Stomach (tissue), 9 donors: ENCODE measurements around the gene PKD1L1. TPM values are rescaled to one million over a fixed set of nuclear protein-coding genes. Genes with fewer than 3 reads are reported as not detected.

Source experiments
- DNase-seq, 2 donors: peaks; one replicate each; pipeline versions ENCODE4 v3.0.0 to v3.0.0-alpha.2; 2013 to 2019
- H3K27ac ChIP-seq, 5 donors: fragments of 200-600 bp in 4 of 5; sonication (generic) in 4 of 5; one replicate each; pipeline ENCODE4 v1.5.1; 2013 to 2019; ENCODE audit warnings: mild to moderate bottlenecking in 1 of 5, moderate library complexity in 1 of 5
- H3K27me3 ChIP-seq, 3 donors: fragments of 200-600 bp; sonication (generic); one replicate each; pipeline ENCODE4 v1.5.1; 2017 to 2019; ENCODE audit warnings: mixed run types in 1 of 3
- H3K36me3 ChIP-seq, 4 donors: fragments of 200-600 bp; sonication (generic); 1 replicate in 3 of 4; 2 replicates in 1 of 4; pipeline ENCODE4 v1.5.1; 2016 to 2019
- H3K4me1 ChIP-seq, 4 donors: fragments of 200-600 bp; sonication (generic); one replicate each; pipeline ENCODE4 v1.5.1; 2016 to 2019
- H3K4me3 ChIP-seq, 4 donors: fragments of 200-600 bp; sonication (generic) in 3 of 4; one replicate each; pipeline ENCODE4 v1.5.1; 2016 to 2019; ENCODE audit warnings: mild to moderate bottlenecking in 1 of 4
- H3K9me3 ChIP-seq, 4 donors: fragments of 200-600 bp; sonication (generic); one replicate each; pipeline ENCODE4 v1.5.1; 2016 to 2019
- CTCF ChIP-seq, 7 experiments: fragments of 450-650 bp in 4 of 7; fragments of 200-600 bp in 3 of 7; sonication (generic) in 3 of 7; IDR thresholded peaks; one replicate each; pipeline ENCODE4 v1.5.1; 2016 to 2019; ENCODE audit warnings: antibody characterized with exemption in 7 of 7, control low read depth in 2 of 7, mild to moderate bottlenecking in 1 of 7
- EP300 ChIP-seq: sonication (generic); formaldehyde crosslinking; IDR thresholded peaks from one replicate; pipeline ENCODE4 v1.6.1; 2017; ENCODE audit warnings: antibody characterized with exemption
- POLR2A ChIP-seq, 4 donors: fragments of 450-650 bp; IDR thresholded peaks; one replicate each; pipeline ENCODE4 v1.6.1; 2016; ENCODE audit warnings: antibody characterized with exemption in 4 of 4, control low read depth in 2 of 4, mild to moderate bottlenecking in 1 of 4, moderate library complexity in 1 of 4
- POLR2AphosphoS5 ChIP-seq, 3 donors: sonication (generic); formaldehyde crosslinking; IDR thresholded peaks; one replicate each; pipeline ENCODE4 v1.6.1; 2016; ENCODE audit warnings: antibody characterized with exemption in 3 of 3
- WGBS, 5 donors: extraction: QIAGEN DNeasy Blood & Tissue Kit in 3 of 5; methylation state at CpG; one replicate each; pipeline versions ENCODE4 v1.1.5 to v1.1.7; 2013 to 2018; 5-methylcytosine and 5-hydroxymethylcytosine counted together
- intact Hi-C: fragments of 100-400 bp; cut with DNase I; formaldehyde crosslinking; loops from one replicate; pipeline ENCODE4 v1.15.1; 2023; ENCODE audit warnings: low total_unique reads
- polyA plus RNA-seq, 3 donors: library from polyadenylated mRNA; stranded (reverse); fragments of 200-250 nt; gene quantifications; one replicate each; pipeline ENCODE4 v1.2.3, GENCODE V29; 2013
- total RNA-seq, 5 donors: library from RNA; depleted of rRNA; stranded (reverse); fragments of >200 nt; gene quantifications; one replicate each; pipeline versions ENCODE4 v1.1.0 to v1.2.3, GENCODE V29; 2014 to 2016
- donor health status: healthy with polysubstance abuse.
- donor health status: Bipolar disorder and iron deficiency.
- donor health status: healthy.

Gene PKD1L1
- total and polyA plus RNA-seq, 8 donors: under 0.01 to 1.2 (median 0.10) TPM; not detected in 2

- DNase-seq: no peak
- H3K4me1 ChIP-seq: peaks cover 0 to 36% (median 17%) of the 10 kb centered on the region in 4 donors
- intact Hi-C loops: no loop called here
- H3K36me3 ChIP-seq: no peaks in the 10 kb centered on the region
- H3K27ac ChIP-seq: no peak overlapping the region
- H3K4me3 ChIP-seq: no peak overlapping the region
- H3K27me3 ChIP-seq: no peaks in the 10 kb centered on the region
- no peak for TF ChIP-seq POLR2AphosphoS5 (IDR thresholded peaks at IDR 0.05)
- no peak for TF ChIP-seq POLR2A (IDR thresholded peaks at IDR 0.05)
- no peak for TF ChIP-seq EP300
- TF ChIP-seq CTCF (IDR thresholded peaks at IDR 0.05): no peak
- no peaks in the 10 kb centered on the region for H3K9me3 ChIP-seq
Measured at GRCh38 chr7:47782022-47782421, 166.2 kb downstream of the PKD1L1 start.

- intact Hi-C loops: no loop called here
- TF ChIP-seq EP300 (no peak), POLR2A (IDR thresholded peaks at IDR 0.05) (no peak), POLR2AphosphoS5 (IDR thresholded peaks at IDR 0.05) (no peak), CTCF (IDR thresholded peaks at IDR 0.05) (no peak)
- Histone ChIP-seq H3K27me3 (no peaks in the 10 kb centered on the region), H3K27ac (no peak overlapping the region), H3K4me1 (peaks cover 0 to 25% (median 9%) of the 10 kb centered on the region in 4 donors), H3K9me3 (no peaks in the 10 kb centered on the region), H3K36me3 (no peaks in the 10 kb centered on the region), H3K4me3 (no peak overlapping the region)
- WGBS, 5 donors: 92 to 98% (median 97%) methylated on average over 5 of the region's 5 CpGs
- no peak for DNase-seq
Measured at GRCh38 chr7:47780555-47780954, 167.7 kb downstream of the PKD1L1 start.

DNA sequence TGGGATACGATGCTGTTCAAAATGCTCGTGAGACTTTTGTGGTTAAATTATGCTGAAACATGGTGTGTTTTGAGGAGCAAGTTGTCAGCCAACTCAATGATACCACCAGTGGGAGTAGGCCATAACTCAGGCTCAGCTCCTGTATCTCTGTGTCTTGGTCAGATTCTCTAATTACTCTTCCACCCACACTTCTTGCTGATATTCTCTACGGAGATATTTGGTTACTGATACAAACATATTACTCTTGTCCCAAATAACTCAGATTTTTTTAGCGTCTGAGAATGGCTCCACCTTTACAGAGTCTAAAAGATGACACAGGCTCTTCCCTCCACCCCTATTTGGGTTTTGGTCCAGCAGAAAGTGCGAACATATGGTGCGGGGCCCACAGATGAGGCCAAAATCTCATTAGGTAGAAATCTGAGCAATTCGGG, 168.9 kb downstream of the PKD1L1 start:
- Histone ChIP-seq H3K27me3 (no peaks in the 10 kb centered on the region), H3K27ac (no peak overlapping the region), H3K4me3 (no peak overlapping the region), H3K36me3 (no peaks in the 10 kb centered on the region), H3K4me1 (peaks cover 0 to 19% (median 7%) of the 10 kb centered on the region in 4 donors), H3K9me3 (no peaks in the 10 kb centered on the region)
- WGBS, 5 donors: 83 to 87% (median 85%) methylated on average over 7 of the region's 7 CpGs
- no peak for DNase-seq
- TF ChIP-seq POLR2A (IDR thresholded peaks at IDR 0.05) (no peak), CTCF (IDR thresholded peaks at IDR 0.05) (no peak), POLR2AphosphoS5 (IDR thresholded peaks at IDR 0.05) (no peak), EP300 (no peak)
- intact Hi-C loops: no loop called here

DNA sequence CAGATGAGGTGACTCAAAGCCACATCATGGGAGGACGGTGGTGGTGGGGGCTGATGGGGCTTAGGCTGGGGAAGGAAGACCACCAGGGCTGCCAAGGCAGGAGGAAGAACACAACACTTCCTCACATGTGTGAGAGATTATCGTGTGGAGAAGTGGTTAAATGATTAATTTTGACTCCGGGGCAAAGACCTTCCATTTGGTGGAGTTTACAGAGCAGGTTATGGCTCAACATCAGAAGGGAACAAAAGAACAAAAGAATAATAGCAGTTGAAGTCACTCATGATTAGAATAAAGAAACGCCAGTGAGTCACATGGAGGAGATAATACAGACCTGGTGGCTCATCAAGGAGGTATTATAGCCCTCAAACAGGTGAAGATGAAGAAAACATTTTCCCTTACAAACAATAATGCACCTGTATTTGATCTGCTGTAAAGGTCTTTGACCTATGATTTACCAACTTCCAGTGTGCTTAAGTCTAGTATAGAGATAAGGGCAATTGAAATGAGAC, 170.1 kb downstream of the PKD1L1 start:
- Histone ChIP-seq H3K9me3 (no peaks in the 10 kb centered on the region), H3K27me3 (no peaks in the 10 kb centered on the region), H3K27ac (no peak overlapping the region), H3K4me1 (peaks cover 0 to 14% (median 7%) of the 10 kb centered on the region in 4 donors), H3K4me3 (no peak overlapping the region), H3K36me3 (no peaks in the 10 kb centered on the region)
- intact Hi-C loops: no loop called here
- no peak for DNase-seq
- 36 to 64% (median 49%) methylated on average over 4 of the region's 4 CpGs for WGBS, 5 donors
- TF ChIP-seq CTCF (IDR thresholded peaks at IDR 0.05): no peak
- no peak for TF ChIP-seq POLR2A (IDR thresholded peaks at IDR 0.05)
- TF ChIP-seq EP300: no peak
- TF ChIP-seq POLR2AphosphoS5 (IDR thresholded peaks at IDR 0.05): no peak
